Left ventricle myocardium inferior (tissue), 1 donor: ENCODE results near the gene EPHA2. TPM values are rescaled to one million over a fixed set of nuclear protein-coding genes. Genes with fewer than 3 reads are reported as not detected.

Experiments used
- DNase-seq: peaks from one replicate; pipeline ENCODE4 v3.0.0-alpha.2; 2020
- H3K27ac ChIP-seq: fragments of 200-600 bp; replicated peaks from 2 replicates; pipeline ENCODE4 v1.8.0; 2021
- H3K27me3 ChIP-seq: fragments of 200-600 bp; 2 replicates; pipeline ENCODE4 v1.8.0; 2021; ENCODE audit warnings: low read depth
- H3K36me3 ChIP-seq: fragments of 200-600 bp; 2 replicates; pipeline ENCODE4 v1.8.0; 2021
- H3K4me1 ChIP-seq: fragments of 200-600 bp; 2 replicates; pipeline ENCODE4 v1.8.0; 2021
- H3K4me3 ChIP-seq: fragments of 200-600 bp; 2 replicates; pipeline ENCODE4 v1.8.0; 2021; ENCODE audit warnings: mild to moderate bottlenecking, moderate library complexity
- H3K9me3 ChIP-seq: fragments of 200-600 bp; replicated peaks from 2 replicates; pipeline ENCODE4 v1.8.0; 2021
- CTCF ChIP-seq: fragments of 200-600 bp; IDR thresholded peaks from 2 replicates; pipeline ENCODE4 v1.8.0; 2021; ENCODE audit warnings: antibody characterized with exemption, mild to moderate bottlenecking, borderline replicate concordance
- intact Hi-C: fragments of 100-400 bp; cut with micrococcal nuclease; formaldehyde crosslinking; loops from one replicate; pipeline ENCODE4 v1.11.0; 2022
- total RNA-seq: library from RNA; stranded (reverse); fragmentation: NEBNext Ultra II Directional; extraction: Animal tissue kit (Norgen Biotek cat#: 25700); gene quantifications from one replicate; pipeline ENCODE4 v1.2.1, GENCODE V29; 2021
- donor health status: DM: no; HTN: yes; CAD: no; lungs with severe emphysema.

EPHA2 gene
- total RNA-seq, 1 donor from 2014 or later: 9.6 TPM

GRCh38 chr1:16119504-16119903, 36.4 kb downstream of the EPHA2 start:
- no peak overlapping the region for H3K4me3 ChIP-seq
- peaks cover 13% of the 10 kb centered on the region for H3K36me3 ChIP-seq
- peaks cover 2% of the 10 kb centered on the region for H3K4me1 ChIP-seq
- intact Hi-C loops: no loop called here
- H3K9me3 ChIP-seq: no peaks in the 10 kb centered on the region
- no peak overlapping the region for H3K27ac ChIP-seq
- TF ChIP-seq CTCF: no peak
- DNase-seq: no peak
- no peaks in the 10 kb centered on the region for H3K27me3 ChIP-seq

GRCh38 chr1:16118706-16119105, 37.2 kb downstream of the EPHA2 start:
- no peaks in the 10 kb centered on the region for H3K9me3 ChIP-seq
- no peaks in the 10 kb centered on the region for H3K27me3 ChIP-seq
- intact Hi-C loops: no loop called here
- no peak for DNase-seq
- no peaks in the 10 kb centered on the region for H3K4me1 ChIP-seq
- H3K36me3 ChIP-seq: peaks cover 7% of the 10 kb centered on the region
- TF ChIP-seq CTCF: no peak
- no peak overlapping the region for H3K4me3 ChIP-seq
- no peak overlapping the region for H3K27ac ChIP-seq

- H3K9me3 ChIP-seq: no peaks in the 10 kb centered on the region
- no peak for TF ChIP-seq CTCF
- H3K27me3 ChIP-seq: no peaks in the 10 kb centered on the region
- H3K36me3 ChIP-seq: no peaks in the 10 kb centered on the region
- H3K27ac ChIP-seq: no peak overlapping the region
- DNase-seq: no peak
- intact Hi-C loops: no loop called here
- no peak overlapping the region for H3K4me3 ChIP-seq
- H3K4me1 ChIP-seq: peaks cover 2% of the 10 kb centered on the region
Observed at GRCh38 chr1:16117936-16118335, 37.9 kb downstream of the EPHA2 start.

- Histone ChIP-seq H3K9me3 (no peaks in the 10 kb centered on the region), H3K27ac (no peak overlapping the region)
Observed at GRCh38 chr1:16117369-16117768, 38.5 kb downstream of the EPHA2 start.

GRCh38 chr1:16116625-16117024, 39.2 kb downstream of the EPHA2 start:
- DNase-seq: no peak
- H3K4me3 ChIP-seq: no peak overlapping the region
- H3K27ac ChIP-seq: no peak overlapping the region
- no peak for TF ChIP-seq CTCF
- intact Hi-C loops: no loop called here
- H3K27me3 ChIP-seq: no peaks in the 10 kb centered on the region
- H3K4me1 ChIP-seq: peaks cover 15% of the 10 kb centered on the region
- H3K36me3 ChIP-seq: no peaks in the 10 kb centered on the region
- no peaks in the 10 kb centered on the region for H3K9me3 ChIP-seq

More at GRCh38 chr1:16117369-16117768, 38.5 kb downstream of the EPHA2 start:
- no peak for DNase-seq
- no peaks in the 10 kb centered on the region for H3K36me3 ChIP-seq
- no peak for TF ChIP-seq CTCF
- H3K4me1 ChIP-seq: peaks cover 8% of the 10 kb centered on the region
- intact Hi-C loops: no loop called here
- no peak overlapping the region for H3K4me3 ChIP-seq
- no peaks in the 10 kb centered on the region for H3K27me3 ChIP-seq

- no peak overlapping the region for H3K27ac ChIP-seq
- TF ChIP-seq CTCF: no peak
- peaks cover 20% of the 10 kb centered on the region for H3K4me1 ChIP-seq
- H3K36me3 ChIP-seq: no peaks in the 10 kb centered on the region
- no peak overlapping the region for H3K4me3 ChIP-seq
- no peaks in the 10 kb centered on the region for H3K27me3 ChIP-seq
- intact Hi-C loops: no loop called here
- DNase-seq: no peak
- no peaks in the 10 kb centered on the region for H3K9me3 ChIP-seq
Observed at GRCh38 chr1:16116002-16116401, 39.9 kb downstream of the EPHA2 start.
